Ovary (tissue), 9 donors: ENCODE results near the gene MAP2K6. TPM values are rescaled to one million over a fixed set of nuclear protein-coding genes. Genes with fewer than 3 reads are reported as not detected.

Experiments used
- DNase-seq, 5 donors: peaks; one replicate each; pipeline ENCODE4 v3.0.0-alpha.2; 2019 to 2020
- H3K27ac ChIP-seq, 2 donors: fragments of 200-600 bp; one replicate each; pipeline versions ENCODE4 v1.5.1 to v1.8.0; 2019 to 2022
- H3K27me3 ChIP-seq: fragments of 200-600 bp; one replicate; pipeline ENCODE4 v1.8.0; 2022
- H3K36me3 ChIP-seq: fragments of 200-600 bp; sonication (generic); one replicate; pipeline ENCODE4 v1.5.1; 2019
- H3K4me1 ChIP-seq: one replicate; pipeline ENCODE4 v1.8.1; 2013; ENCODE audit warnings: mild to moderate bottlenecking, moderate library complexity; ENCODE audit not compliant: insufficient read depth
- H3K4me3 ChIP-seq: fragments of 200-600 bp; sonication (generic); one replicate; pipeline ENCODE4 v1.5.1; 2017
- H3K9me3 ChIP-seq, 2 donors: fragments of 200-600 bp in 1 of 2; sonication (generic) in 1 of 2; one replicate each; pipeline versions ENCODE4 v1.5.1 to v1.8.1; 2013 to 2019; ENCODE audit warnings: mild to moderate bottlenecking in 1 of 2, moderate library complexity in 1 of 2
- EP300 ChIP-seq: sonication (generic); formaldehyde crosslinking; IDR thresholded peaks from one replicate; pipeline ENCODE4 v1.6.1; 2017; ENCODE audit warnings: antibody characterized with exemption
- POLR2A ChIP-seq: fragments of 450-650 bp; IDR thresholded peaks from one replicate; pipeline ENCODE4 v1.6.1; 2017; ENCODE audit warnings: antibody characterized with exemption, mild to moderate bottlenecking, moderate library complexity
- WGBS, 3 donors: extraction: QIAGEN DNeasy Blood & Tissue Kit in 1 of 3; methylation state at CpG; one replicate each; pipeline versions ENCODE4 v1.1.5 to v1.1.7; 2013 to 2017; 5-methylcytosine and 5-hydroxymethylcytosine counted together
- intact Hi-C, 4 donors: fragments of 100-400 bp; cut with DNase I; formaldehyde crosslinking; loops; one replicate each; pipeline versions ENCODE4 v1.11.0 to v1.15.1; 2022 to 2023
- polyA plus RNA-seq, 2 donors: library from polyadenylated mRNA; stranded (reverse); fragments of 200-250 nt in 1 of 2; fragments of 350-450 nt in 1 of 2; fragmentation: Illumina TruSeq in 1 of 2; extraction: RNeasy Lipid Tissue Mini Kit (QIAGEN cat#74804) in 1 of 2; gene quantifications; one replicate each; pipeline ENCODE4 v1.2.3, GENCODE V29; 2013 to 2014
- total RNA-seq, 7 donors: library from RNA; depleted of rRNA in 2 of 7; stranded (reverse); fragments of >200 nt in 2 of 7; fragmentation: NEBNext Ultra II Directional in 3 of 7; extraction: Animal tissue kit (Norgen Biotek cat#: 25700) in 3 of 7; gene quantifications; one replicate each; pipeline versions ENCODE4 v1.1.0 to v1.2.4, GENCODE V29; 2016 to 2023
- TF ChIP-seq, protein P1 (sequence below), 3 donors: fragments of 450-650 bp in 2 of 3; fragments of 200-600 bp in 1 of 3; IDR thresholded peaks; one replicate each; pipeline versions ENCODE4 v1.5.1 to v1.8.0; 2016 to 2022; ENCODE audit warnings: antibody characterized with exemption in 3 of 3, mild to moderate bottlenecking in 1 of 3
- donor health status: DM: no; HTN: no; CAD: no; lungs with moderate emphysema.
- donor health status: DM: no; HTN: no; CAD: no.
- donor health status: Bipolar disorder and iron deficiency.
- donor health status: DM: yes; HTN: yes; CAD: no.
- donor health status: DM: no; HTN: no; CAD: no.
- donor health status: DM: yes; HTN: yes; CAD: no.

Gene MAP2K6
- total and polyA plus RNA-seq, 9 donors: 1.0 to 8.4 (median 3.5) TPM

DNA sequence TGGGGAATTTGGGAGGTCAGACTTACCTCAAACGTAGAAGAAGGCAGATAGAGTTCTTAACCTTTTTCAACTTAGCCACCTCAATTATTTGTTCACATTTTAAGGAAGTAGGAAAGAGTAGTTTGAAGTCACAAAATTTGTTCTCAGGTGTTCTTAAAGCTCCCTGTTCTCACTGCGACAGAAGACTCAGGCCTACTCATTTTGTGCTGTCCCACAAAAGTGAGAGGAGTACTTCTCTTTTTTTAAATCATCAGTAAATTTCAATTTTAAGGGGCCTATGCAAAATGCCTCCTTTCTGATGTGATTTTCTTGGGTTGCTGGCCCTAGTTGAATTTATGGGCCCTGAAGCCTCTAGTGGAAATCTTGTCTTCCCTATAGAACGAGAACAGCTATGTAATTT lies 133.4 kb downstream of the MAP2K6 start:
- Histone ChIP-seq H3K9me3 (no peaks in the 10 kb centered on the region), H3K27ac (no peak overlapping the region), H3K4me3 (no peak overlapping the region), H3K27me3 (no peaks in the 10 kb centered on the region), H3K36me3 (no peaks in the 10 kb centered on the region), H3K4me1 (no peaks in the 10 kb centered on the region)
- intact Hi-C loops: no loop called here
- DNase-seq: no peak
- 92 to 97% (median 94%) methylated on average over 3 of the region's 3 CpGs for WGBS, 3 donors
- TF ChIP-seq, protein P1, sequence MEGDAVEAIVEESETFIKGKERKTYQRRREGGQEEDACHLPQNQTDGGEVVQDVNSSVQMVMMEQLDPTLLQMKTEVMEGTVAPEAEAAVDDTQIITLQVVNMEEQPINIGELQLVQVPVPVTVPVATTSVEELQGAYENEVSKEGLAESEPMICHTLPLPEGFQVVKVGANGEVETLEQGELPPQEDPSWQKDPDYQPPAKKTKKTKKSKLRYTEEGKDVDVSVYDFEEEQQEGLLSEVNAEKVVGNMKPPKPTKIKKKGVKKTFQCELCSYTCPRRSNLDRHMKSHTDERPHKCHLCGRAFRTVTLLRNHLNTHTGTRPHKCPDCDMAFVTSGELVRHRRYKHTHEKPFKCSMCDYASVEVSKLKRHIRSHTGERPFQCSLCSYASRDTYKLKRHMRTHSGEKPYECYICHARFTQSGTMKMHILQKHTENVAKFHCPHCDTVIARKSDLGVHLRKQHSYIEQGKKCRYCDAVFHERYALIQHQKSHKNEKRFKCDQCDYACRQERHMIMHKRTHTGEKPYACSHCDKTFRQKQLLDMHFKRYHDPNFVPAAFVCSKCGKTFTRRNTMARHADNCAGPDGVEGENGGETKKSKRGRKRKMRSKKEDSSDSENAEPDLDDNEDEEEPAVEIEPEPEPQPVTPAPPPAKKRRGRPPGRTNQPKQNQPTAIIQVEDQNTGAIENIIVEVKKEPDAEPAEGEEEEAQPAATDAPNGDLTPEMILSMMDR (IDR thresholded peaks at IDR 0.05): no peak
- TF ChIP-seq POLR2A (no peak), EP300 (no peak)

- WGBS, 3 donors: 85 to 100% (median 96%) methylated on average over 1 of the region's 1 CpG
Observed at GRCh38 chr17:69551212-69552010, 136.9 kb downstream of the MAP2K6 start.

GRCh38 chr17:69552986-69553667 lies 138.6 kb downstream of the MAP2K6 start:
- intact Hi-C loops: no loop called here
- Histone ChIP-seq H3K27ac (no peak overlapping the region), H3K4me3 (no peak overlapping the region), H3K36me3 (no peaks in the 10 kb centered on the region), H3K4me1 (no peaks in the 10 kb centered on the region), H3K9me3 (no peaks in the 10 kb centered on the region), H3K27me3 (no peaks in the 10 kb centered on the region)
- no peak for DNase-seq
- TF ChIP-seq POLR2A (no peak), EP300 (no peak)
- TF ChIP-seq, protein P1 (IDR thresholded peaks at IDR 0.05): no peak
- 90 to 92% (median 91%) methylated on average over 5 of the region's 5 CpGs for WGBS, 3 donors

More at GRCh38 chr17:69551212-69552010, 136.9 kb downstream of the MAP2K6 start:
- no peaks in the 10 kb centered on the region for H3K36me3 ChIP-seq
- H3K4me3 ChIP-seq: no peak overlapping the region
- H3K27ac ChIP-seq: no peak overlapping the region
- no peaks in the 10 kb centered on the region for H3K9me3 ChIP-seq
- no peak for DNase-seq
- intact Hi-C loops: no loop called here
- H3K4me1 ChIP-seq: no peaks in the 10 kb centered on the region
- TF ChIP-seq POLR2A (no peak), EP300 (no peak)
- TF ChIP-seq, protein P1 (IDR thresholded peaks at IDR 0.05): no peak
- H3K27me3 ChIP-seq: no peaks in the 10 kb centered on the region

- H3K36me3 ChIP-seq: no peaks in the 10 kb centered on the region
- no peaks in the 10 kb centered on the region for H3K4me1 ChIP-seq
- H3K9me3 ChIP-seq: no peaks in the 10 kb centered on the region
- no peak for DNase-seq
- no peak overlapping the region for H3K4me3 ChIP-seq
- H3K27me3 ChIP-seq: no peaks in the 10 kb centered on the region
- TF ChIP-seq POLR2A (no peak), EP300 (no peak)
- TF ChIP-seq, protein P1 (IDR thresholded peaks at IDR 0.05): no peak
- intact Hi-C loops: no loop called here
- 66 to 91% (median 90%) methylated on average over 2 of the region's 2 CpGs for WGBS, 3 donors
- H3K27ac ChIP-seq: no peak overlapping the region
Observed at GRCh38 chr17:69555056-69555455, 140.6 kb downstream of the MAP2K6 start.
